ENCODE measurements around the gene SAP30. TPM values are rescaled to one million over a fixed set of nuclear protein-coding genes. Genes with fewer than 3 reads are reported as not detected.

The SAP30 gene
- polyA plus RNA-seq, 1 donor from 2014 or later: 58.3 TPM

GRCh38 chr4:173398220-173398619 lies 27.5 kb downstream of the SAP30 start:
- Histone ChIP-seq H3K9me2 (ENCODE audit: insufficient read depth, low read length) (no peaks in the 10 kb centered on the region), H3F3A (ENCODE audit: insufficient read depth, low read length, poor library complexity, severe bottlenecking) (no peaks in the 10 kb centered on the region), H2AFZ (ENCODE audit: low read depth, low read length) (no peak overlapping the region), H3K27me3 (ENCODE audit: insufficient read depth, low read depth, low read length) (no peaks in the 10 kb centered on the region), H3K4me2 (ENCODE audit: low read length) (no peak overlapping the region), H3K27ac (ENCODE audit: low read length) (no peak overlapping the region), H3K36me3 (ENCODE audit: insufficient read depth, low read length) (no peaks in the 10 kb centered on the region), H4K20me1 (ENCODE audit: insufficient read depth) (no peaks in the 10 kb centered on the region), H3K4me3 (ENCODE audit: low read length) (peak overlapping the region; percentile 2), H3K9me3 (ENCODE audit: low read length) (no peaks in the 10 kb centered on the region), H3K9ac (ENCODE audit: low read length) (no peak overlapping the region), H3K79me2 (replicated peaks; ENCODE audit: insufficient read depth, low read length) (no peaks in the 10 kb centered on the region)
- TF ChIP-seq MXI1 (conservative IDR thresholded peaks at IDR 0.05; ENCODE audit: poor library complexity, severe bottlenecking): no peak
- no peak for TF ChIP-seq POLR2AphosphoS5 (IDR thresholded peaks at IDR 0.05)
- no peak for TF ChIP-seq EP300 (conservative IDR thresholded peaks at IDR 0.05; ENCODE audit: poor library complexity, severe bottlenecking)
- no peak for TF ChIP-seq TAF1 (IDR thresholded peaks at IDR 0.05; ENCODE audit: low read depth)
- no peak for TF ChIP-seq SMC3 (conservative IDR thresholded peaks at IDR 0.05; ENCODE audit: poor library complexity)
- no peak for TF ChIP-seq RAD21 (conservative IDR thresholded peaks at IDR 0.05)
- no peak for TF ChIP-seq EZH2 (IDR thresholded peaks at IDR 0.05; ENCODE audit: borderline replicate concordance, insufficient read depth, low read length, poor library complexity, severe bottlenecking)
- TF ChIP-seq, protein P1, sequence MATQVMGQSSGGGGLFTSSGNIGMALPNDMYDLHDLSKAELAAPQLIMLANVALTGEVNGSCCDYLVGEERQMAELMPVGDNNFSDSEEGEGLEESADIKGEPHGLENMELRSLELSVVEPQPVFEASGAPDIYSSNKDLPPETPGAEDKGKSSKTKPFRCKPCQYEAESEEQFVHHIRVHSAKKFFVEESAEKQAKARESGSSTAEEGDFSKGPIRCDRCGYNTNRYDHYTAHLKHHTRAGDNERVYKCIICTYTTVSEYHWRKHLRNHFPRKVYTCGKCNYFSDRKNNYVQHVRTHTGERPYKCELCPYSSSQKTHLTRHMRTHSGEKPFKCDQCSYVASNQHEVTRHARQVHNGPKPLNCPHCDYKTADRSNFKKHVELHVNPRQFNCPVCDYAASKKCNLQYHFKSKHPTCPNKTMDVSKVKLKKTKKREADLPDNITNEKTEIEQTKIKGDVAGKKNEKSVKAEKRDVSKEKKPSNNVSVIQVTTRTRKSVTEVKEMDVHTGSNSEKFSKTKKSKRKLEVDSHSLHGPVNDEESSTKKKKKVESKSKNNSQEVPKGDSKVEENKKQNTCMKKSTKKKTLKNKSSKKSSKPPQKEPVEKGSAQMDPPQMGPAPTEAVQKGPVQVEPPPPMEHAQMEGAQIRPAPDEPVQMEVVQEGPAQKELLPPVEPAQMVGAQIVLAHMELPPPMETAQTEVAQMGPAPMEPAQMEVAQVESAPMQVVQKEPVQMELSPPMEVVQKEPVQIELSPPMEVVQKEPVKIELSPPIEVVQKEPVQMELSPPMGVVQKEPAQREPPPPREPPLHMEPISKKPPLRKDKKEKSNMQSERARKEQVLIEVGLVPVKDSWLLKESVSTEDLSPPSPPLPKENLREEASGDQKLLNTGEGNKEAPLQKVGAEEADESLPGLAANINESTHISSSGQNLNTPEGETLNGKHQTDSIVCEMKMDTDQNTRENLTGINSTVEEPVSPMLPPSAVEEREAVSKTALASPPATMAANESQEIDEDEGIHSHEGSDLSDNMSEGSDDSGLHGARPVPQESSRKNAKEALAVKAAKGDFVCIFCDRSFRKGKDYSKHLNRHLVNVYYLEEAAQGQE (IDR thresholded peaks at IDR 0.05; ENCODE audit: borderline replicate concordance): no peak
- TF ChIP-seq, protein P2, sequence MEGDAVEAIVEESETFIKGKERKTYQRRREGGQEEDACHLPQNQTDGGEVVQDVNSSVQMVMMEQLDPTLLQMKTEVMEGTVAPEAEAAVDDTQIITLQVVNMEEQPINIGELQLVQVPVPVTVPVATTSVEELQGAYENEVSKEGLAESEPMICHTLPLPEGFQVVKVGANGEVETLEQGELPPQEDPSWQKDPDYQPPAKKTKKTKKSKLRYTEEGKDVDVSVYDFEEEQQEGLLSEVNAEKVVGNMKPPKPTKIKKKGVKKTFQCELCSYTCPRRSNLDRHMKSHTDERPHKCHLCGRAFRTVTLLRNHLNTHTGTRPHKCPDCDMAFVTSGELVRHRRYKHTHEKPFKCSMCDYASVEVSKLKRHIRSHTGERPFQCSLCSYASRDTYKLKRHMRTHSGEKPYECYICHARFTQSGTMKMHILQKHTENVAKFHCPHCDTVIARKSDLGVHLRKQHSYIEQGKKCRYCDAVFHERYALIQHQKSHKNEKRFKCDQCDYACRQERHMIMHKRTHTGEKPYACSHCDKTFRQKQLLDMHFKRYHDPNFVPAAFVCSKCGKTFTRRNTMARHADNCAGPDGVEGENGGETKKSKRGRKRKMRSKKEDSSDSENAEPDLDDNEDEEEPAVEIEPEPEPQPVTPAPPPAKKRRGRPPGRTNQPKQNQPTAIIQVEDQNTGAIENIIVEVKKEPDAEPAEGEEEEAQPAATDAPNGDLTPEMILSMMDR (IDR thresholded peaks at IDR 0.05; ENCODE audit: poor library complexity, severe bottlenecking): no peak

GRCh38 chr4:173398779-173399415 lies 28.1 kb downstream of the SAP30 start, which contains the start of gene SCRG1:
Gene SCRG1 (minus strand): TSS chr4:173399116. CDS start chr4:173391414, 7,702 bp downstream.
- H2AFZ ChIP-seq (ENCODE audit: low read depth, low read length): no peak within 1 kb of the TSS
- H3K9ac ChIP-seq (ENCODE audit: low read length): no peak within 1 kb of the TSS
- H3K36me3 ChIP-seq (ENCODE audit: insufficient read depth, low read length): no peaks in the 10 kb centered on the region
- no peaks in the 10 kb centered on the region for H3F3A ChIP-seq (ENCODE audit: insufficient read depth, low read length, poor library complexity, severe bottlenecking)
- peak within 1 kb of the TSS; percentile 2 for H3K4me3 ChIP-seq (ENCODE audit: low read length)
- no peaks in the 10 kb centered on the region for H4K20me1 ChIP-seq (ENCODE audit: insufficient read depth)
- no peak within 1 kb of the TSS for H3K27ac ChIP-seq (ENCODE audit: low read length)
- H3K4me2 ChIP-seq (ENCODE audit: low read length): no peak within 1 kb of the TSS
- H3K9me3 ChIP-seq (ENCODE audit: low read length): no peaks in the 10 kb centered on the region
- no peak for TF ChIP-seq EZH2 (IDR thresholded peaks at IDR 0.05; ENCODE audit: borderline replicate concordance, insufficient read depth, low read length, poor library complexity, severe bottlenecking)
- no peak for TF ChIP-seq POLR2AphosphoS5 (IDR thresholded peaks at IDR 0.05)
- TF ChIP-seq EP300 (conservative IDR thresholded peaks at IDR 0.05; ENCODE audit: poor library complexity, severe bottlenecking): no peak
- TF ChIP-seq TAF1 (IDR thresholded peaks at IDR 0.05; ENCODE audit: low read depth): no peak
- TF ChIP-seq, protein P1 (IDR thresholded peaks at IDR 0.05; ENCODE audit: borderline replicate concordance): no peak
- TF ChIP-seq RAD21 (conservative IDR thresholded peaks at IDR 0.05): no peak
- TF ChIP-seq SMC3 (conservative IDR thresholded peaks at IDR 0.05; ENCODE audit: poor library complexity): no peak
- TF ChIP-seq, protein P2 (IDR thresholded peaks at IDR 0.05; ENCODE audit: poor library complexity, severe bottlenecking): no peak
- no peak for TF ChIP-seq MXI1 (conservative IDR thresholded peaks at IDR 0.05; ENCODE audit: poor library complexity, severe bottlenecking)
- H3K27me3 ChIP-seq (ENCODE audit: insufficient read depth, low read depth, low read length): no peaks in the 10 kb centered on the region
- no peaks in the 10 kb centered on the region for H3K79me2 ChIP-seq (replicated peaks; ENCODE audit: insufficient read depth, low read length)
- H3K9me2 ChIP-seq (ENCODE audit: insufficient read depth, low read length): no peaks in the 10 kb centered on the region

Measured in neural cell (in vitro differentiated cells).